HG03442 (cell line): Measurements from ENCODE around the gene WDR36.
"Not testable (repeated sequence)": the region's sequence is repeated elsewhere in the genome, so short reads cannot be mapped to it uniquely, and the experiment has no call there.

ENCODE experiments used
- ATAC-seq: cut with Tn5 transposase; IDR thresholded peaks from one replicate; pipeline ENCODE4 v1.9.1; 2021; ENCODE audit warnings: mild to moderate bottlenecking, moderate library complexity; ENCODE audit not compliant: unreplicated experiment

WDR36 gene

GRCh38 chr5:111134864-111135263 is 42.7 kb downstream of the WDR36 start:
- no peak for ATAC-seq

GRCh38 chr5:111135363-111135762 is 43.2 kb downstream of the WDR36 start:
- no peak for ATAC-seq

GRCh38 chr5:111135946-111136345 is 43.8 kb downstream of the WDR36 start:
- no peak for ATAC-seq

- ATAC-seq: no peak
These were observed 45.9 kb downstream of the WDR36 start for GRCh38 chr5:111138096-111138495.

- ATAC-seq: not testable (repeated sequence)
These were observed 49.3 kb downstream of the WDR36 start for GRCh38 chr5:111141471-111141870.

- ATAC-seq: no peak
These were observed 50.8 kb downstream of the WDR36 start for GRCh38 chr5:111142932-111143331.

- ATAC-seq: peak; percentile 34
These were observed 51.8 kb downstream of the WDR36 start for GRCh38 chr5:111143910-111144309.

- ATAC-seq: peak; percentile 98
These were observed 52.3 kb downstream of the WDR36 start for GRCh38 chr5:111144352-111144930.

GRCh38 chr5:111146053-111146452 is 53.9 kb downstream of the WDR36 start:
- ATAC-seq: no peak

GRCh38 chr5:111147502-111147901 is 55.4 kb downstream of the WDR36 start:
- no peak for ATAC-seq

- ATAC-seq: no peak
These were observed 59.9 kb downstream of the WDR36 start for GRCh38 chr5:111151998-111152397.

- no peak for ATAC-seq
These were observed 61.3 kb downstream of the WDR36 start for GRCh38 chr5:111153483-111153882.

- ATAC-seq: no peak
These were observed 61.8 kb downstream of the WDR36 start for GRCh38 chr5:111153945-111154344.

- peak; percentile 77 for ATAC-seq
These were observed 66.1 kb downstream of the WDR36 start for GRCh38 chr5:111158105-111158744.

- no peak for ATAC-seq
These were observed 67.7 kb downstream of the WDR36 start for GRCh38 chr5:111159845-111160244.

- ATAC-seq: no peak
These were observed 70.9 kb downstream of the WDR36 start for GRCh38 chr5:111163000-111163399.

- ATAC-seq: no peak
These were observed 72.9 kb downstream of the WDR36 start for GRCh38 chr5:111165058-111165457.

GRCh38 chr5:111167551-111167950 is 75.4 kb downstream of the WDR36 start:
- no peak for ATAC-seq

GRCh38 chr5:111168608-111169007 is 76.5 kb downstream of the WDR36 start:
- no peak for ATAC-seq

- ATAC-seq: no peak
These were observed 77.1 kb downstream of the WDR36 start for GRCh38 chr5:111169269-111169668.

- ATAC-seq: no peak
These were observed 78.1 kb downstream of the WDR36 start for GRCh38 chr5:111170279-111170678.

- ATAC-seq: no peak
These were observed 80.4 kb downstream of the WDR36 start for GRCh38 chr5:111172504-111172903.

GRCh38 chr5:111173476-111173875 is 81.3 kb downstream of the WDR36 start:
- no peak for ATAC-seq
